Stimulated activated CD4-positive, alpha-beta T cell treated with anti-CD3 and anti-CD28 coated beads, Interleukin-2, amount 100 ng/mL, for 4 hours (primary cell): ENCODE data around the gene SFTPD.
"Not testable (repeated sequence)": the region's sequence is repeated elsewhere in the genome, so short reads cannot be mapped to it uniquely, and the experiment has no call there.

Source experiments
- DNase-seq: peaks from one replicate; pipeline ENCODE4 v3.0.0-alpha.2; 2020; ENCODE audit warnings: low read depth

The SFTPD gene

GRCh38 chr10:79925614-79926013, 23.3 kb downstream of the SFTPD start:
- DNase-seq, result no peak

DNA sequence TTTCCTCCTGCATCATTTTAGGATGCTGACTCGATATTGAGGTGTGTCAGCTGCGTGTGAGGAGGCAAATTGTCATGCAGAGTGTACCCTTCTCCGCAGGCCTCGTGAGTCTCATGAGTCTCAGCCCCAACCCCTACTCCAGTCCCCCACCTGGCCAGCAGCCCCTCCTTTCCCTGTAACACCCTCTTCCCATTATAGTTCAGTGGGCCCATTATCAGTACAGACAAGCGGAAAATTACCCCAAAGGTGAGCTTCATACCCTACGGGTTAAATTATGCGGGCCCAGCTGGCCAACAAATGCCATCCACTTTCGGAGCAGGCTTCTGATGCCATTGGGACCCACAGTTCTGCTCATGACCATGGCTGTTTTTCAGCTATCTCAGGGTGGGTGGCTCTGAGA, 25.2 kb downstream of the SFTPD start:
- no peak for DNase-seq

DNA sequence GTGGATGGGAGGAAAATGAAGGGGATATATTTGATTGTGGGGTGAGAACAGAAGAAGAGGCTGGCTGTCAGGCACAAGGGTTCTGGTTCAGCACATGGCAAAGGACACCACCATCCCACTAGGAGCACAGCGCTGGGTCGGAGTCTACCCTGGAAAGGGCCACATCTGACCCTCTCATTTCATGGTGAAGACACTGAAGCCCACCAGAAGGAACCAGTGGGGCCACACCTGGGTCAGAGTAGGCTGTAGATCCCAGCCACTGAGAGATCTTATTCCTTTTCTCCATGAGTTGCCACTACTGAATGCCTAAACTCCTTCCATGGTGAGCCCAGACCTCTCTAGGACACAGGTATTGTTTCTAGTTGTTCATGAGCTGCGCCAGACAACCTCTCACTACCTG, 25.8 kb downstream of the SFTPD start:
- DNase-seq, result no peak

- not testable (repeated sequence) for DNase-seq
Measured at GRCh38 chr10:79922011-79922412, 26.9 kb downstream of the SFTPD start.

GRCh38 chr10:79915838-79916237, 33.1 kb downstream of the SFTPD start:
- DNase-seq, result not testable (repeated sequence)

DNA sequence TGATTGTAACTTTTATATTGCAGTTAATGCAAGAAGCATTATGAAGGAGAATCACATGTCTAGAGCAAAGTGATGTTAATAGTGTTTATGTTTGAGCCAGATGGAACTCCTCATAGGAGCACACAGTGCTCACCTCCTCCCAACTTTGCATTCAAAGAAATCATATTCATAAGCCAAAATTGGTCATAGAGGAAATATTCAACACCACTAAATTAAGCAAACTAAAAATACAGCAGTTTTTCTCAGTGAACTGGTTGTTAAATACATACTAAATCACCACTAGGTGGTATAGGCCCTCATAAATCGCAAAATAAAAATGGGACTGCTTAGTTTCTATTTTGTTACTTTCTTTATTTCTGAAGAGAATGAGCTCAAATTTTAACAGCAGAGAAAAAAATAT, 34.4 kb downstream of the SFTPD start:
- not testable (repeated sequence) for DNase-seq

DNA sequence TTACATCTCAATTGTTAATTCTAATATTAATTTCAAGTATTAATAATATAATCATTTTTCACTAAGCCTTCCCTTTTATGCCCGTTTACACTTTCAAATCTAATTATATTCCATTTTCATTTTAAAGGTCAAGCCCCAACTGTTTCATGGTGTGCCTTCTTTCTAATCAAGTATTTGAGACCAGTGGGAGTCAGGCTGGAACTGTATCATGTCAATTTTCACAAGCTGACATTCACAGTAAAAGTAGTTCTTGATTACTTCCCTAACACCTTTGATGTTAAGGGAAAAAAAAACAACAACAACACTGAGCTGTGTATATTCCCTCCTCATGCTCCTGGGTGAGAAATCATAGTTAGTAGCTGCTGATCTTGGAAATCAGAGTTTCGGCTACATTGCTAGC, 38.1 kb downstream of the SFTPD start:
- DNase-seq, result no peak

DNA sequence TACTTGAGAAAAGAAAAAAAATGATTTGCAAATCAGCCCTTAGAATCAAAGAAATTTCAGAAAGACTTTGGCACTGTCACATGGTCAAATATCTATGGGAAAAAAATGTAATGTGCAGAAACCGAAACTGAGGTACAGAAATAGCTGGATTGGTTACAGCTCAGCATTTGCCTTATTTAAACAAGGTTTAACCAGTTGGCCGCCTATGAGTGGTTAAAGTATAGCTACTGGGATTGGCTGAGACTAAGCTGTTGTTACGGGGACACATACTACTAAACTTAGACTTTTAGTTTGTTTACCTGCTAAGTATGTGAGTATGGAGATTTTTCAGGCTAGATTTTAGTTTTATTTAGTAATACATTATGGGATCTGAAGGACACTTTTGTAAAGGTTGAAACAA, 38.6 kb downstream of the SFTPD start:
- DNase-seq, result no peak

GRCh38 chr10:79905322-79906314, 43.3 kb downstream of the SFTPD start:
- peak; percentile 9 for DNase-seq

GRCh38 chr10:79904671-79905321, 44.1 kb downstream of the SFTPD start:
- peak; percentile 23 for DNase-seq

DNA sequence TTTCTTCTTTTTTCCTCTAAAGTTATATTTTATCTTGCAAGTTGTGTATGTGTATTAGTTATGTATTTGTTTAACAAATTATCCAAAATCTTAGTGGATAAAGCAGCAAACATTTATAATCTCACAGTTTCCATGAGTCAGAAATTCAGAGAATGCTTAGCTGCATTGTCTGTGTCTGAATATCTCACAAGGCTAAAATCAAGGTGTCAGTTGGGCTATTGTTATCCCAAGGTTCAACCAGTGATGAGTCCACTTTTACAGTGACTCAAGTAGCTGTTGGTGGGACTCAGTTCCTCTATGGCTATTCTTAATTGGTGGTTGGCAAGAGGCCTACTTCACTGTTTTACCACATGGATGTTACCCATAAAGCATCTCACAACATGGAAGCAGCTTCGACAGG, 47.3 kb downstream of the SFTPD start:
- not testable (repeated sequence) for DNase-seq

DNA sequence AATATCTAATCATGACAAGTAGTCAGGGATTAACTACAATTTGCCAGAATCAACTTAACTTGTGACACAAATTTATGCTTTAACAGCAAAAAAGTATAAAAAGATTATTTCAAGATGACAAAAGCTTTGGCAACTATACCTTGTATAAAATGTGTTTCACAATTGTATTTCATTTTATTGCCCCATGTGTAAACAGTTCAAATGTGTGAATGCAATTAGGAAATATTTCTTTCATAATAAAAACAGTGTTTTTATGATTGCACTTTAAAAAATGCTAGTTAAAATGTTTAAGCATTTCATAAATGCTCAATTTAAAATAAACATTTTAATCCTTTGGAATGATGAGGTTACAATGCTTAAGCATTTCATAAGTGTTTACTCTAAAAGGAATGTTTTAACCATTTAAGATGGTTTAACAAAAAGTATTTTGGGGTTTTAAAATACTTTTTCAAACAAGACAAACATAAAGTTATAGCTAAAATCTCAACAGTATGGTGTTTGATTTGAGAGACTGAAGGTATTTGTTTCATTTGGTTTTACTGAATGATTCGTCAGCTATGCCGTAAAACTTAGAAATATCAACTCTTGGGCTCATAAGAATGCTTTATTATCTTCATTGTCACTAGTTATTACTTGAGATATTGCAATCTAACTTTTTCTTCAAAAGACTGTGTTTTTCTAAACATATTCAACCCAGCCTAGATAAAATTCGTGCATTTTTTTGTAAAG, 50.1 kb downstream of the SFTPD start:
- no peak for DNase-seq

DNA sequence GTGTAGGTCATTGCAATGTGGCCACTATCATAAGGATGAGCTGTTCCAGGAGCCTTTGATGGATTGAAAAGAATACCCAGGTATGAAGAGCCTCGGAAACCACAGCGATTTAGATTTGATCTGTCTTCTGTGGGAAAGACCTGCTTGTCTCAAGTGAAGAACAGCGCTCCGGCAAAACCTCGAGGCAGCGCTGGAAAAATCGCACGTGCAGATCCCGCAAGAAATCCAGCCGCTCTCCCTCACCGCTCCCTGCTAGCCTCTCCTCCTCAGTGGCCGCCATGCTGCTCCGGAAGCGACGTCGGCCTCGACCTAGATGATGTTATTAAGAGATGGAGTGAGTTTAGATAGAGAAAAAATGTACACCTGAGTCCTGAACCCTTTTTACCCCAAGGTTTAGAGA, 56.0 kb downstream of the SFTPD start:
- not testable (repeated sequence) for DNase-seq

DNA sequence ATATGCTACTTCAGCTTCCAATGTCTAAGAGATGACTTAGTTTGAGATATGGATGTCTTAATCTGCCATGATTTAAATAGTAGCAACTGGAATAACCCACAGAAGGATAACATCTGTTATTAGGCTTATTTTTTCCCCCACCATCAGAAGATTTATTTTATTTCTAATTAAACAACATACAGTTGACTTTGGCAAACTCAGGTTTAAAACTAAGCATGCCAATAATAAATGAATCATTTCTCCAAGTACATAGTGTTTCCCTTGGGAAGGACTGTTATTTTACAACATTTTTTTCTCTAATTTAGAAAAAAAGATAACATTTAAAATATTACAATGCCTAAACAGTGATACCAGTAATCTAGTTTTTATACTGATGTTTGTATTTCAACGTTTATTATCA, 58.4 kb downstream of the SFTPD start:
- DNase-seq, result no peak

GRCh38 chr10:79888984-79889383, 59.9 kb downstream of the SFTPD start:
- not testable (repeated sequence) for DNase-seq
